GM23248 (cell line): Measurements from ENCODE around the gene LDLRAD4.

ENCODE experiments used
- EZH2 ChIP-seq: fragments of 200-600 bp; sonication (generic); IDR thresholded peaks from 2 replicates; pipeline ENCODE4 v1.6.1; 2018; ENCODE audit warnings: antibody characterized with exemption, mild to moderate bottlenecking; ENCODE audit not compliant: insufficient read depth, poor library complexity, severe bottlenecking
- EZH2phosphoT487 ChIP-seq: fragments of 200-600 bp; sonication (generic); IDR thresholded peaks from 2 replicates; pipeline ENCODE4 v1.6.1; 2018; ENCODE audit warnings: antibody characterized with exemption, moderate library complexity, mild to moderate bottlenecking, low read depth; ENCODE audit not compliant: insufficient read depth

DNA sequence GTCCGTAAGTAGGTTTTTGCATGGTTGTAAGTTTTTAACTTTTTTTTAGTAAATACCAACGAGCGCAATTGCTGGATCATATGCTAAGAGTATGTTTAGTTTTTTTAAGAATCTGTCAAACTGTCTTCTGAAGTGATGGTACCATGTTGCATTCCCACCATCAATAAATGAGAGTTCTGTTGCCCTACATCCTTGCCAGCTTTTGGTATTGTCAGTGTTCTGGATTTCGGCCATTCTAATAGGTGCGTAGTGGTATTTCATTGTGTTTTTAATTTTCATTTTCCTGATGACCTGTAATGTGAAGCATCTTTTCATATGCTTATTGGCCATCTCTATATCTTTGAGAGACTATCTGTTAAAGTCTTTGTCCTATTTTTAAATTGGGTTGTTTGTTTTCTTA, 114.3 kb downstream of the LDLRAD4 start:
- TF ChIP-seq EZH2 (no peak), EZH2phosphoT487 (no peak)
